Suppressor macrophage (primary cell): Measurements from ENCODE around the gene RBM20.
"Not testable (repeated sequence)": the region's sequence is repeated elsewhere in the genome, so short reads cannot be mapped to it uniquely, and the experiment has no call there.

Source experiments
- DNase-seq, 4 experiments: peaks; one replicate each; pipeline ENCODE4 v3.0.0-alpha.2; 2020 to 2022

The RBM20 gene

DNA sequence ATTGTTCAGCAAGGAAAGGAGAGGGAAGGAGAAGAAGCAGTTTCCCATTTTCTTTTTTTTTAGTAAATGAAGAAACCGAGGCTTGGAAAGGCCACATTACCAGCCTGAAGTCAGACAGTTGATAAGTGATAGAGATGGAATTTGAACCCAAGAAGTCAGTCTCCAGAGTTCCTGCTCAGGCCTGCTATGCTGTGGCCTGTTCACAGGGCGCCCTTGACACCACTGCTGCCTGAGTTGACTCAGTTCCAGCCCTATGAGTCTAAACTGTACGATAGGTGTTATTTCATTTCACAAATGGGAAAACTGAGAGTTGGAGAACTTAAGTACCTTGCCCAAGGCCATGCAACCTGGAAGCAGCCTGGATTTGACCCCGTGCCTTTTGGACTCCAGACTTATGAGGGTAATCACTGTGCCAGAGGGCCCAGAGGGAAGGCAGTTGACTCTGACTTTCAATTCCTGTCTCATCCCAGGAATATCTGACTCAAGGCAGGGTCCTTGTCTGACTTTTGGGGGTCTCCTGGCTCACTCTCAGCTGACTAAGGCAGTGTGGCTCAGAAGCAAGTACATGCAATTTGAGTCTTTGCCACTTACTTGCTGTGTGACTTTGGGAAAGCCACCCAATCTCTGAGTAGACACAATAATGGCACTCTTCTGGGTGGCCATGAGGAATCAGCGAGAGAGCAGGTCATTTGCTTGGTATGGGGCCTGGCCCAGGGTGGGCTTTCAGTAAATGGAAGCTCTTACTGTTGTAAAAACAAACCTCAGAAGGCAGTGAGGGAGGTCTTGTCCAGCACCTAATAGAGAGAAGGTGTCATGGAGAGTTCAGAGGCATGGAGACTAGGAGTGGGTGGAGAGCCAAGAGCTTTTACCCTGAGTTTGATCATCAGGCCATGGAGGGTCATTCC lies 17.9 kb upstream of the RBM20 start:
- no peak for DNase-seq

DNA sequence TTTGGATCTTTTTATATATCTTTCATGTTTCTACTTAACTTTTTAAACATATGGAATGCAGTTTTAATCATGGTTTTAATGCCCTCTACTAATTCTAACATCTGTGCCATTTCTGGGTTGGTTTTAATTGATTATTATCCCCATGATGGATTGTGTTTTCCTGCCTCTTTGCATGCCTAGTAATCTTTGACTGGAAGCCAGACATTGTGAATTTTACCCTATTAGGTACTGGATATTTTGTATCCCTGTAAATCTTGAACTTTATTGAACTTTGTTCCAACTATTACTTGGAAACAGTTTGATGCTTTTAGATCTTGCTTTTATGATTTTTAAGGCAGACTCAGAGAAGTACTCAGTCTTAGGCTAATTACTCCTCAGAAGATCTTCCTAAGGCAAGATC lies 16.0 kb upstream of the RBM20 start:
- DNase-seq: no peak

DNA sequence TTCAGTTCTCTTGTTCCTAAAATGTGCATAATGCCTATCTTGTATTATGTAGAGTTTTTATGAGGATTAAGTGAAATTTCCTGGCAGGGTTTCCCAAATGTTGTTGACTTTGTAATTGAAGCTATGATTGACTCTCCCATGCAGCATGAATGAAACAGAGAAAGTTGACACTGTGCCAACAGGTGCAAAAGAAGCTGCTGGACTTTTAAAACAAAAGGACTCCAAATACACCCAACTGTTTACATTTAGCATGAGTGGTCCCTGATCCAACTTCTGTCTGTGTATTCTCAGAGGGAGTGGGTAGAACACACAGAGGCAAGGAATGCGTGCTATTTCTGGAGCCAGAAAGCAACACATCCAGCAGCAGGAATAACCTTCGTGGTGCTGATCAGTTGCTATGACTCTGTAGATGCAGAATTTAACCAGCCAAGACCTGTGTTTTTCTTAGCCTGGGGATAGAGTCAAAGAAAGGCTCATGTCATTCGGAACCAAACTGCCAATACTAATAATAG lies 14.4 kb upstream of the RBM20 start:
- DNase-seq: no peak

DNA sequence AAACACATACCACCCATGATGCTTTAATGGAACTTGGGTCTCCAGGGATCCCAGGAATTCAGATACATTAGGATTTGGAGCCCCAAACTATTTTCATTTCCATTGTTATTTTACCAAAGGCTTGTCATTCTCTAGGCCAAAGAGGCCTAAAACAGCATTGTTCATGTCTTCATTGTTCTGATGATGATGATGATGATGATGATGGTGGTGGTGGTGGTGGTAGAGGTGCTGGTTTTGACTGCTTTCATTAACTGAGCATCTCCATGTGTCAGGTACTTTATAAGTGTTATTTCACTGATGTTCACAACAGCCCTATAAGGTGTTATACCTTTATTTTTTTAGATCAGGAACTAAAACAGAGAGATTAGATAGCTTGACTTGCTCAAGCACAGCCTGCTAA lies 12.2 kb upstream of the RBM20 start:
- DNase-seq: no peak

DNA sequence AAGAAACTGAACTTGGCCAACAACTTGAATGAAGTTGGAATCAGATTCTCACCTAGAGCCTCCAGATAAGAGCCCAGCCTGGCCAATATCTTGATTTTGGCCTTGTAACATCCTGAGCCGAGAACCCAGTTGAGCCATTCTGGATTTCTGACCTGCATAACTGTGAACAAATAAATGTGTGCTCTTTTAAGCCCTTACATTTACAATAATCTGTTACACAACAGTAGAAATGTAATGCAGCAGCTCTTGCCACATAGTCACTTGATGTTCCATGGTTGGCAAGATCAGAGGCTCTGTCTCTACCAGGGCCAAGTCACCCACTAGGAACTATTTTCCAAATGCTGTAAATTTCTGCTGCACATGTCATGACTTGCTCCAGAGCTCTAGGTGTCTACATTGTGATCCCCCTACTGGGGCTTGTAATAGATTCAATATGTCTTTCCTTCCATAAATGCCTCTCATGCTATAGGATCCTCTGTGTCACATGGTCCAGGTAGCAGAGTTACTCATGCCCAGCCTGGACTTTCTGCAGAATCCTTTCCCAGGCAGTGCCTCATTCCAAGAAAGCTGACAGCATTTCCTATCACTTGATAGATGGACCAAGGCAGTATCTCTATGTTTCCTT lies 11.4 kb upstream of the RBM20 start:
- no peak for DNase-seq

DNA sequence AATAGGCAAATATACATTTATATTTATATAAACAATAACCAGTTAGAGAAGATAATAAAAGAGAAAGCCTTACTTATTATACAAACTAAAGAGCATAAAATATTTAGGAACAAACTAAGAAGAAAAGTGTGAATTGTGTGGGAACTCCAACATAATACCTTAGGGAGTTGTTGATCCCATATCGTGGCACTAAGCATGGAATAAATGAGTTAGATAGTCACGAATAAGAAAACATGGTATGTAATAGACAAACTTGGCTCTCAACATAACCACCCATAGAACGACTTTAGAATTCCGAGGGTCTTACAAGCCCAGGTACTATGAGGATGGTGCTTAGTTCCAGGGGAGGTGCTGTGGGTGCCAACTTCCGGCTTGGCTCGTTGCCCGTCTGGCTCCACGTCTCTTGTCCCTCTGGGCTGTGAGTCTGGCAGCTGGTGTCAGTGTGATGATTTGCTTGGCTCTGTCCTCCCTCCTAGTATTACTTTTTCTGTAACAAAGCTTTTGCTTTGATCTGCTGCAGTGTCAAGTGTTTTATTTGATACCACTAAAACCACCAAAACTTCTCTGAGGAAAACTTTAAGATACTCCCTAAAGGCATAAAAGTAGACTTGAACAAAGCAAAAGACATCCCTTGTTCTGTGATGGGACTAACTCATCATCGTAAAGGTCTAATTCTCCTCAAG lies 9.5 kb upstream of the RBM20 start:
- no peak for DNase-seq

DNA sequence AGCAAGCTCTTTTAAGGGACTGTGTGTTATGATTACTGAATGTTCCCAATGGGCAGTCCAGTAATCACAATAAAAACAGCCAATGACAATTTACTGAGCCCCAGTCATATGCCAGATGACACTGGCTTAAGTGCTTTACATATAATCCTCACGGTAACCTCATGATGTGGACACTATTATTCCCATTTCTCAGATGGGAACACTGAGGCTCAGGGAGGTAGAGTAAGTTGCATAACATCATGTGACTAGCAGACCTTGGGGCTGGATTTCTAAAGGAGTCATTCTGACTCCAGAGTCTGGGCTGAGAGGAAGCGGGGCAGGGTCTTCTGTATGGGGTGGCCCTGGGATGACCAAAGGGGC lies 7.6 kb upstream of the RBM20 start:
- DNase-seq: no peak

DNA sequence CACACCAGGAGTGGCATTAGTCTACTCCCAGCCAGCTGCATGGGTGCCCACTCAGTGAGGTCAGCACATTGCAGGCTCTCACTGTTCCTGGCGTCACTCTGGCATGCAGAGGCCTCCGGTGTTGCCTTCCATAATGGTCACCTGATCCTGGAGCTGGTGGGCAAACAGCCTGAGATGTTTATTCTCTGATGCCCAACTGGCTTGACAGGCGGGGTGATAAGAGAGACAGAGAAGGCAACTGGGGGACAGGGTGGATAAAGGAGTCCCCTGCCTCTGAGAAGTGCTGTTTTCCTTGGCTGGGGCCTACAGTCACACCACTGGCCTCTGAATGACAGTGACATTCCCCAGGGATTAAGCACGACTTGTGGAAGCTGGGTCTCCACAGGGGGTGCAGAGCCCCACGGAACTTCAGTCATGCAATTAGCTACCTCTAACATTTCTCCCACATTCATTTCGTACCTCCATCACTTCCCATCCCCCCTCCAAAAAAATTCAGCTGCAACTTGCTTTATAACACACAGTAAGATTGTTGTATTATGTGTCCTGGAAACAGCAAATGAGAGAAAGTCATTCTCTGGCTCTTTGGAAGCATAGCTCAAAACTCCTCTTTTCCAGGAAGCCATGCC lies 7.1 kb upstream of the RBM20 start:
- DNase-seq: no peak

DNA sequence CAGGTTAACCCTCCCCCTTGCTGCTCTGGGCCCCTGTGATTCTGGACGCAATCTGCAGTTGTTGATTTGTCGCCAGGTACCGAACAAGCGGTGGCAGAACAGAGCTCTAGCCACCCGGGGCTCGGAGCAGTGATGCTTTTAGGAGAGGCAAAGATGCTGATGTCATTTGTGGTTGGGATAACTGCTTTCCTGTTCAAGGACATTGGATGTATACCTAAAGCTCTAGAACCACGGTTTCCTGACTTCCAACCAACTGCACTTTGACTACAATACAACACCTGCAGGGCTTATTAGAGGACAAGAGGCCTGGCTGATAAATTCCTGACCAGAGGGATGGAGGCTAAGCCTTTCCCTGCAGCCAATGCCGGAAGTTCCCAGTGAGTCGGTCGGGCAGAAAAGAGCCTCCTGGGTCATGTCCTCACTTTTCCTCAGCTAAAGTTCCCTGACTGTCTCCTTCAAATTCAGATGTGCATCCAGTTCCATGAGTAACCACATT lies 6.5 kb upstream of the RBM20 start:
- DNase-seq: no peak

DNA sequence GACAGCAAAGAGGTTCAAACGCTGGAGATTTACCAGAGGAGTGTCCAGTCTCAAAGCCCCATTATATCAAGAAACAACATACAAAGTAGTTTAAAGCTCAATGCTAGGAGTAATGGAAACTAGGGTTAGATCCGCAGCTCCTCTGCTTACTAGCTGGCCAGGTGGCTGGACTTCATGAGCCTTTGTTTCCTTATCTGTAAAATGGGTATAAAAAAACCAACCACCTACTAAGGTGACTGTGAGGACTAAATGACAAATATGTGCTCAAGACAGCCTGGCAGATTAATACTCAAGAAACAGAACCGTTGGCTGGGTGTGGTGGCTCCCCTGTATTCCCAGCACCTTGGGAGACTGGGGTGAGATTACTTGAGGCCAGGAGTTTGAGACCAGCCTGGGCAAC lies 5.8 kb upstream of the RBM20 start:
- DNase-seq: no peak

DNA sequence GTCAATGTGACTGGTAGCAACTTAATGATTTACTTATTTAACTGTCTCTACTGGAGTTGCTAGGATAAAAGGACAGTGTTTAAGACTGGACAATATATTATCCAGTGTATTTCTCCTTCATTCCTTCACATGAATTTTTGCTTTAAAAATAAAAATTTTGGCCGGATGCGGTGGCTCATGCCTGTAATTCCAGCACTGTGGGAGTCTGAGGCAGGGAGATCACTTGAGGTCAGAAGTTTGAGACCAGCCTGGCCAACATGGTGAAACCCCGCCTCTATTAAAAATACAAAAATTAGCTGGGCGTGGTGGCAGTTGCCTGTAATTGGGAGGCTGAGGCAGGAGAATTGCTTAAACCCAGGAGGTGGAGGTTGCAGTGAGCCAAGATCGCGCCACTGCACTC lies 5.1 kb upstream of the RBM20 start:
- not testable (repeated sequence) for DNase-seq

DNA sequence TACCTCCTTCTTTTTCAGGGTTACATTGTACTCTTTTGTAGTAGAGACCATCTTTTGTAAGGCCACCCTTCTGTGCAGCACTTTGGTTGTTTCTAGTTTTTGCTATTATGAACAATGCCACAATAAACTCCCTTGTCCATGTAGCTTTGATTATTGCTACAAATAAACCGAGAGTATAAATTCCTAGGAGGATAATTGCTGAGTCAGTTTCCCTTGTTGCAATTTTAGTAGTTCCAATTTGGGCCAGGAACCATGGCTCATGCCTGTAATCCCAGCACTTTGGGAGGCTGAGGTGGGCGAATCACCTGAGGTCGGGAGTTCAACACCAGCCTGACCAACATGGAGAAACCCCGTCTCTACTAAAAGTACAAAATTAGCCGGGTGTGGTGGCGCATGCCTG lies 4.3 kb upstream of the RBM20 start:
- DNase-seq: not testable (repeated sequence)

DNA sequence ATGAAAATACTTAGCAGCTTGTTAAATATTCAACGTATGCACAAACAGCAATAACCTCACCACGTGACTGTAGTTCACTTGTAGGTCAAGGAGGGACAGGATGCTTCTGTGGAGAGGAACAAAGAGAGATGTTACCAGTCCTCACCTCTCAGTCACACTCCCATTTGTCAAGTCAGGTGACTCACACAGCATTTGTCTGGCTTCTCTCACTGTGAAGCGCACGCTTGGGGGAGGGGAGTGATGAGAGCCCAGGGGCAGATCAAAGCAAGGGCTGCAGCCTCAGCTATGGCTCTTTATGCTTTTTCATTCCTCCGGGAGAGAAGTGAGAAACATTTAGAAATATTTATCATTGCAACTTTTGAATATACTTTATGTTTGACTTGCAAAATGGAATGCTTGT lies 2.9 kb upstream of the RBM20 start:
- no peak for DNase-seq

DNA sequence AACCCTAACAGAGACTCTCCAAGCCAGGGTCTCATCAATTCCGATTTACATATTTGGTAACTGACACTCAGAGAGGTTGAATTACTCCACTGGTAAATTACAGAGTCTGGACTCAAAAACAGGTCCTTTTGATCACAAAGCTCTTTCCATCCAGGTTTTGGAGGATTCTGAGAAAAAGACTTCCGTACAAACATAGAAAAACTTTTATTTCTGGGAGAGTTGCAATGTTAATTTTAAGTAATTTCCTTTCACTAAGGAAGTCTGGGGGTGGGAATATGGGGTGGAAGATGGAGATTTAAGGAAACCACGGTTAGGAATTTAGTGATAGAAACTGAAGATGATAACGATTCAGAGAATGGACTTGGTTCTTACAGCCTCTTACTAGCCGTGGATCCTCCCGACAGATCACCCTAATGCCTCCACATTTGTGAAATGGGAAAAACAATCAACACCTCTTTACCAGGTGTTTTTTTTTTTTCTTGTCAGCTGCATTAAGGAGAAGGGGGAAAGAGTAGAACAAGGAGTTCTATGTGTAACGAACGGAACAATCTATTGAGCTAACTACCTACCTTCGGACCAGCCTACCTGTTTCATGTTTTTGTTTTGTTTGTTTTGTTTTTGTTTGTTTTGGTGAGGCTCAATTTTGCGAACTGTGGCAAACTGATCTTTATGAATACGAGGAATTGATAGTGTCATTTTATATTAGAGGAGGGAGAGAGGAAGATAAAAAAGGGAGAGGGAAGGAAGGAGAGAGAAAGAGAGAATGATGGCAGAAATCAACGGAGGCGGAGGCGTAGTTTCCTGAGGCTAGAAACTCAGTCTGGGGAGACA lies 1.7 kb upstream of the RBM20 start:
- no peak for DNase-seq

DNA sequence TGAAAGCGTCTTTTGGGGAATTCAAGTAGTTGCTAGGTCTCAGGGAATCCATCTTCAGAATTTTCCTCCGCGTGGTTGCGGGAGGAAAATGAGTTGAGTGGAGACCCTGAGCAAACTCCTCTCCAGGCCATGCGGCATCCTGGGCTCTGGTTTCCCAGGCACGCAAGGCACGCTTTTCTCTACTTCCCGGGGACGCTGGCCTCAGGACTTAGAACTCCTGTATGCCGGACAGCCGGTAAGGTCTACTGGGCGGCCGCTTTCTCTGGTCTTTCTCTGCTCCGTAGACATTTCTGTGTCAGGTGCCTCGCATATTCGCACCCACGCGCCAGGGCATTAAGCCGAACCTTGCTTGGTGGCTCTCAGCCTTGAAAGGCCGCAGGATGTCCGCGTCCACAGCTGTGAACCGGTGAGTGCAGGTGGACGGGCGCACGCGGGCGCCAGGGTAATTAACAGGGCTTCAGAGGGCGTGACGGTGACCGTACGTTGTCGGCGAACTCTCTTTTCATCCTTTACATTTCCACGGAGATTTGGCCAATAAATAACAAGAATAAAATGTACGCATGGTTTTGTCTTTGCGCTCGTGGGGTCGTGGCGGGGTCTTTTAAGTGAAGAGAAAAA lies 992 bp upstream of the RBM20 start:
- peak in 1 of 4 experiments; percentile 8 for DNase-seq

DNA sequence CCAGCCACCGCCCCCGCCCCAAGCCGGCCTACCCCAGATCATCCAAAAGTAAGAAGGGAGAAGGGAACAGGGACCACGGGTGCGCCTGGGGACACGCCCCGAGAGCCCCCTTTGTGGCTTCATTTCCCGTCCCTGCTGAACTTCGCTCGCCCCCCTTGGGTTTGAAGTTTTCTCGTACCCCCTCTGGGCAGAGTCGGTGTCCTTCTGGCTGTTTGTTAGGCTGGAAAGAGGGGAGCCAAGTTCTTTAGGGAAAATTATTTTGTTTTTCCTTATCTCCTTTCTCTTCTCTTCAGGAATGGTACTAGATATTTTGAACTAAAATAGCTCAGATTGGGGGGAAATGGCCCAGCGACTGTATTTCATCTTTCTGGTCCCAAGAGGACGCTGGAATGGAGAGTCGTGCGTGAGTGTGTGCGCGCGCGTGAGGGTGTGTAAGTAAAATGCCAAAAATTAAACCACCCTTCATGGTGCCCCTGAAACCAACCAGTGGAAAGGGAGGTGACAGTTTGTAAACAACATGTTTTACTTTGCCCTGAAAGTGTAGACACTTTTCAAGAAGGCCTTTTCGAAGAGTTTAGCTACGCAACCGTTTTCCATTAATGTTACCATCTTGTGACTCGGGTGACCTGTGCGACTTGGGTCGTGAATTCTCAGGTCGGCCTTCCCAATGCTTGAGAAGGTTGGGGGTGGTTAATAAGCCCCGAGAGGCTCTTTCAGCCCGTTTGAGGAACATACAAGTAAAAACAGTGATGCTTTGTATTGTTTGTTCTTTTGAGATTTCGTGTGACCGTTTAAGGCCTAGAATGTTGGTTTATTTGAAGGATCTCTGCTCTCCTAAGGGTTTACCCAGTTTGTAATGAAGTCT lies 694 bp downstream of the RBM20 start:
- DNase-seq: peak in 1 of 4 experiments; percentile 4

DNA sequence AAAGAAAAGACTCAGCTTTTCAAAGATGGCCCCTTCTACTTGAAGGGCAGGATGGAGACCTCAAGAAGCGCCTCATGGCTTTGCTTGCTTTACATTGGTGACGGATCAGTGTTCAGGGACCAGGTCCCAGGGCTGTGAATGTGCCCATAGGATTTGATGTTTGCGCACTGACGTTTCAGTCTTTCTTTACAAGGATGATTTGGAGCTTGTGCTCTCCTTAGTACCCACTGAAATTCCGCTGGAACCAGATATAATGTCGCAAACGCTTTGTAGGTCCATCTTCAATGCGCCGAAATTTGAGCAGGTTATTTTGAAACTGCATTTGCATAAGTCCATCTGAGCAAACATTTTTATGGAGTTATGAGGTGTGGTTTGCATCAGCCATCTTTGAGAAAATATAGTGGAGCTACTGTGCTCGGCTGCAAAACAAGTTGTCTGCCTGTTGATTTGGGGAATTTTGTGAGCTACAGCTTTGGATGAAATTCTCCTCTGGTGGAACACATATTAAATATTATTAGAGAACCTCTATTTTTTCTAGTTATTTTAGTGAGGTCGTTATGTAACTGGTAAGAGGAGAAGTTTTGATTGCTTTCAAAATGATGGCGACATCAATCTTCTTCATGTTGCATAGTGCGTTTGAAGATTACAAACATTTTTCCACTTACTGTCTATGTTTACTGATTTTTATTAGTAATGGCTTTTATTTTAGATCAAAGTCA lies 2.4 kb downstream of the RBM20 start:
- DNase-seq: no peak

DNA sequence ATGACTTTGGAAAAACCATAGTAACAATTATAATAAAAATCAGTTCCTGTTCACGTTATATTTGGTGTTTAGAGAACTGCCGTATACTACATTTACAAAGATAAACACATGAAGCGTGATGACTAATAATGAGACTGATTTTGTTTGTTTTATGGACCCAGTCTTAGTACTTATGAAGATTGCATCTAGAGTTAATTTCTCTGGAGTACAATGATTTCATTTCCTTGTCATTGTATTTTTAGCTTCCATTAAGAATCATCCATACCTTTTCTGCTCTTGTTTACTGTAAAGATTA lies 2.9 kb downstream of the RBM20 start:
- DNase-seq: no peak

DNA sequence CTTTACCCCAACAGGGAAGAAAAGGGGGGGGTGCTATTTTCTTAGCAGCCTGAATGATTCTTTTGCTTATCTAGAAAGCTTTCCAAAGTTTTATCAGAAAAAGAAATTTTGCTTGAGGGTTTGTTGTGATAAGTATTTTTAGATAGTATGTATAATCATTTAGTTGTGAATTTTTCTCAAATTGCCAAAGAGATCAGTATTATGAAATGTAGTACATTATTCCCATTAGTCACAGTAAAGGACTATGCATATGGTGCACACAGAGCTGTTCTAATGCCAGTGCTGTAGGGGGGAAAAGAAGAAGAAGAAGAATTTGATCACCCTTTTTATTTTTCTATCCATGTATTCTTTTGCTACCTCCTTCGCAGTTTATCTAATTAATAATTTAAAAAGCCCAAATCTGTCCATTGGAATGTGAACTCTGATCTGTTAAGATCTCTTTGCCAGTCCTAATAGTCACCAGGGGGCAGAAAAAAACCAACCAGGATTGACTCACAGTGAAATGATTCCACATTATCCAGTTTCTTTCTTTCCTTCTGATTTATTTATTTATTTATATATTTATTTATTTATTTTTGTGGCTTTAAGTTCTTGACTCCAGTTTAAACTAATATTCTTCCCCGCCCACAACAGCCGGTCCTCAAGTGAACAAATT lies 4.7 kb downstream of the RBM20 start:
- no peak for DNase-seq
